B cell (primary cell): ENCODE measurements around the gene SEMA3E.
"Not testable (repeated sequence)": the region's sequence is repeated elsewhere in the genome, so short reads cannot be mapped to it uniquely, and the experiment has no call there.

Experiments
- EZH2 ChIP-seq: IDR thresholded peaks from 2 replicates; pipeline ENCODE4 v1.6.1; 2012; ENCODE audit warnings: borderline replicate concordance, low read depth, mild to moderate bottlenecking, moderate library complexity, low read length; ENCODE audit not compliant: insufficient read depth, poor library complexity, severe bottlenecking
- TF ChIP-seq, protein P1 (sequence below): fragments of 200-600 bp; IDR thresholded peaks from one replicate; pipeline ENCODE4 v1.8.0; 2022; ENCODE audit warnings: antibody characterized with exemption, mild to moderate bottlenecking

DNA sequence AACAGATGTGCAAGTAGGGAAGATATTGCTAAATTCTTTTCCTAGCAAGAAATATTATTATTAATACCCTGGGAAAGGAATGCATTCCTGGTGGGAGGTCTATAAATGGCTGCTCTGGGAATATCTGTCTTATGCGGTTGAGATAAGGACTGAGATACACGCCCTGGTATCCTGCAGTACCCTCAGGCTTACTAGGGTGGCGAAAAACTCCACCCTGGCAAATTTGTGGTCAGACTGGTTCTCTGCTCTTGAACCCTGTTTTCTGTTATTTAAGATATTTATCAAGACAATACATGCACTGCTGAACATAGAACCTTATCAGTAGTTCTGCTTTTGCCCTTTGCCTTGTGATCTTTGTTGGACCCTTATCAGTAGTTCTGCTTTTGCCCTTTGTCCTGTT lies 96.4 kb downstream of the SEMA3E start:
- TF ChIP-seq, protein P1, sequence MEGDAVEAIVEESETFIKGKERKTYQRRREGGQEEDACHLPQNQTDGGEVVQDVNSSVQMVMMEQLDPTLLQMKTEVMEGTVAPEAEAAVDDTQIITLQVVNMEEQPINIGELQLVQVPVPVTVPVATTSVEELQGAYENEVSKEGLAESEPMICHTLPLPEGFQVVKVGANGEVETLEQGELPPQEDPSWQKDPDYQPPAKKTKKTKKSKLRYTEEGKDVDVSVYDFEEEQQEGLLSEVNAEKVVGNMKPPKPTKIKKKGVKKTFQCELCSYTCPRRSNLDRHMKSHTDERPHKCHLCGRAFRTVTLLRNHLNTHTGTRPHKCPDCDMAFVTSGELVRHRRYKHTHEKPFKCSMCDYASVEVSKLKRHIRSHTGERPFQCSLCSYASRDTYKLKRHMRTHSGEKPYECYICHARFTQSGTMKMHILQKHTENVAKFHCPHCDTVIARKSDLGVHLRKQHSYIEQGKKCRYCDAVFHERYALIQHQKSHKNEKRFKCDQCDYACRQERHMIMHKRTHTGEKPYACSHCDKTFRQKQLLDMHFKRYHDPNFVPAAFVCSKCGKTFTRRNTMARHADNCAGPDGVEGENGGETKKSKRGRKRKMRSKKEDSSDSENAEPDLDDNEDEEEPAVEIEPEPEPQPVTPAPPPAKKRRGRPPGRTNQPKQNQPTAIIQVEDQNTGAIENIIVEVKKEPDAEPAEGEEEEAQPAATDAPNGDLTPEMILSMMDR: not testable (repeated sequence)
- TF ChIP-seq EZH2: not testable (repeated sequence)
